ENCODE results near the gene SYCP1. TPM values are rescaled to one million over a fixed set of nuclear protein-coding genes. Genes with fewer than 3 reads are reported as not detected.

The SYCP1 gene
- total and polyA plus RNA-seq, 12 donors: not detected

- no peaks in the 10 kb centered on the region for H3K9me3 ChIP-seq
- no peak overlapping the region for H3K4me3 ChIP-seq
- ATAC-seq (no peak), DNase-seq (no peak)
- intact Hi-C loops (cut with DNase I): no loop called here
- no peak for TF ChIP-seq CTCF (IDR thresholded peaks at IDR 0.05)
- H3K4me1 ChIP-seq: no peaks in the 10 kb centered on the region
- H3K27me3 ChIP-seq: peaks cover 0 to 6% (median 0%) of the 10 kb centered on the region in 7 donors
- no peak overlapping the region for H3K27ac ChIP-seq
- H3K36me3 ChIP-seq: no peaks in the 10 kb centered on the region
Measured at GRCh38 chr1:114926607-114927006, 71.9 kb downstream of the SYCP1 start.

- DNase-seq (no peak), ATAC-seq (no peak)
Measured at GRCh38 chr1:114927401-114927800, 72.7 kb downstream of the SYCP1 start.

GRCh38 chr1:114956570-114956969 is 101.9 kb downstream of the SYCP1 start:
- no peaks in the 10 kb centered on the region for H3K4me1 ChIP-seq
- H3K27ac ChIP-seq: no peak overlapping the region
- intact Hi-C loops (cut with DNase I): no loop called here
- no peak overlapping the region for H3K4me3 ChIP-seq
- ATAC-seq (peak in 1 of 8 donors; percentile 37), DNase-seq (no peak)
- no peaks in the 10 kb centered on the region for H3K36me3 ChIP-seq
- H3K9me3 ChIP-seq: peaks cover 0 to 6% (median 0%) of the 10 kb centered on the region in 11 donors
- 60 to 72% methylated on average over 1 of the region's 1 CpG for WGBS, 2 donors
- TF ChIP-seq CTCF (IDR thresholded peaks at IDR 0.05): peak in 6 of 9 donors; percentile 15 to 38 (median 25)
- peaks cover 0 to 10% (median 0%) of the 10 kb centered on the region in 7 donors for H3K27me3 ChIP-seq

More at GRCh38 chr1:114927401-114927800, 72.7 kb downstream of the SYCP1 start:
- Histone ChIP-seq H3K4me3 (no peak overlapping the region), H3K27me3 (peaks cover 0 to under 1% (median 0%) of the 10 kb centered on the region in 7 donors), H3K27ac (no peak overlapping the region), H3K4me1 (no peaks in the 10 kb centered on the region), H3K9me3 (peaks cover 0 to 6% (median 0%) of the 10 kb centered on the region in 11 donors), H3K36me3 (no peaks in the 10 kb centered on the region)
- TF ChIP-seq CTCF (IDR thresholded peaks at IDR 0.05): no peak
- intact Hi-C loops (cut with DNase I): no loop called here
- WGBS, 2 donors: 81 to 82% methylated on average over 1 of the region's 1 CpG

GRCh38 chr1:114959423-114959822 is 104.8 kb downstream of the SYCP1 start:
- no peak for ATAC-seq
- Histone ChIP-seq H3K4me3 (no peak overlapping the region), H3K27me3 (peaks cover 0 to 10% (median 0%) of the 10 kb centered on the region in 7 donors), H3K4me1 (no peaks in the 10 kb centered on the region), H3K36me3 (no peaks in the 10 kb centered on the region), H3K27ac (no peak overlapping the region), H3K9me3 (peaks cover 0 to 6% (median 0%) of the 10 kb centered on the region in 11 donors)
- no peak for TF ChIP-seq CTCF (IDR thresholded peaks at IDR 0.05)
- DNase-seq: no peak
- intact Hi-C loops (cut with DNase I): no loop called here
